ENCODE measurements around the gene MRPL34. TPM values are rescaled to one million over a fixed set of nuclear protein-coding genes. Genes with fewer than 3 reads are reported as not detected.

MRPL34 gene
- total and polyA plus RNA-seq, 9 of the 15 experiments (the other 6 are each of a cell fraction or from before 2014, with no cell fraction given) = 11.5 to 256 (median 72.5) TPM

DNA sequence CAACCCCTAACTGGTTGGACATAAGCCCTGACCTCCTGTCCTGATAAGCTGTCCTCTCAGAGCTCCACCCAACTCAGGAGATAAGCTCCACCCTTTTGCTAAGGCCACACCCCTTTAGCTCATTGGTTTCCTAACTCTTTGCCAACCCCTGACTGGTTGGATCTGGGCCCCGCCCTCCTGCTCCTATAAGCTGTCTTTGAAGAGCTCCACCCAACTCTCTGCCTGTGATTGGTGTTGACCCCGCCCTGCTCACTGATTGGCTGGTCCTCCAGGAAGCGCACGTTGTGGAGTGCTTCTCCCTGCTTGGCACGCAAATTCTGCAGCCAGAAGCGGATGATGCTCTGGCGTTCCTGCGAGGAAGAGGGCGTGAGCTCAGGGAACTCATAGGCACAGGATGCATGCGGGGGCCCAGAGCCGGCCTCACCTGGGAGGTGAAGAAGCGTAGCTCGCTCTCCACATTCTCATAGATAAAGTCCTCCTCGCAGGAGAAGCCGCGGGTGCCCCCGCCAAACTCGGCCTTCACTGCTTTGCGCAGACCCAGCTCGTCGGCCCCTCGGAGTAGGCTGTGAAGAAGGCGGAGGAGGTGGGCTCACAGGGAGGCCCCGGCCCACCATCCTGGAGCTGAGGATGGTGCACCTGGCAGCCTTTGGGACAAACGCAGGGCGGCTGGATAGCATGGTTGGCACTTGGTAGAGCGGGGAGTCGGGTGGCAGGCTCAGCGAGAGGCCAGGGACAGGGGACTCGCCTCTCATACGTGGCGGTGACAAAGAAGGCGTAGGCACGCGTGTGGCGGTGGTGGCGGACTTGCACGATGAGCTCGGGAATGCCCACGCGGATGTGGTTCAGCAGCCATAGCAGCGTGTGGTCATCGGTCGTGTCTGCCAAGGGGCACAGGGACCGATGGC lies 27.3 kb downstream of the MRPL34 start (continued):
- TF ChIP-seq RBM14 (IDR thresholded peaks at IDR 0.05; ENCODE audit: borderline replicate concordance, insufficient read depth, low read depth, low read length) (no peak), NCOA2 (IDR thresholded peaks at IDR 0.05; ENCODE audit: partially characterized antibody in 2 of 2) (no peak), RBM39 (optimal IDR thresholded peaks at IDR 0.05; ENCODE audit: low read depth, low read length) (no peak), STAT5B (CRISPR knock-in tag; IDR thresholded peaks at IDR 0.05) (no peak), HNRNPL (IDR thresholded peaks at IDR 0.05; ENCODE audit: low read depth, low read length) (peak; percentile 71; the same call in 1 of the 2 replicates), RBFOX2 (IDR thresholded peaks at IDR 0.05; ENCODE audit: low read depth, low read length) (peak; percentile 19; the same call in 1 of the 2 replicates), CXXC5 (CRISPR knock-in tag; IDR thresholded peaks at IDR 0.05) (peak; percentile 48), RREB1 (CRISPR knock-in tag; IDR thresholded peaks at IDR 0.05) (0 out of 2 replicates have a peak, but pooled peaks have one; percentile 38), HNRNPH1 (optimal IDR thresholded peaks at IDR 0.05; ENCODE audit: low read depth, low read length) (no peak), GATAD2B (IDR thresholded peaks at IDR 0.05; ENCODE audit: borderline replicate concordance) (no peak), ARHGAP35 (IDR thresholded peaks at IDR 0.05; ENCODE audit: partially characterized antibody) (no peak)
- TF ChIP-seq, protein P1, sequence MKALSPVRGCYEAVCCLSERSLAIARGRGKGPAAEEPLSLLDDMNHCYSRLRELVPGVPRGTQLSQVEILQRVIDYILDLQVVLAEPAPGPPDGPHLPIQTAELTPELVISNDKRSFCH (CRISPR knock-in tag; IDR thresholded peaks at IDR 0.05) = no peak
- TF ChIP-seq, protein P1 (tag; IDR thresholded peaks at IDR 0.05) = 0 out of 2 replicates have a peak, but pooled peaks have one; percentile 39
- TF ChIP-seq, protein P2, sequence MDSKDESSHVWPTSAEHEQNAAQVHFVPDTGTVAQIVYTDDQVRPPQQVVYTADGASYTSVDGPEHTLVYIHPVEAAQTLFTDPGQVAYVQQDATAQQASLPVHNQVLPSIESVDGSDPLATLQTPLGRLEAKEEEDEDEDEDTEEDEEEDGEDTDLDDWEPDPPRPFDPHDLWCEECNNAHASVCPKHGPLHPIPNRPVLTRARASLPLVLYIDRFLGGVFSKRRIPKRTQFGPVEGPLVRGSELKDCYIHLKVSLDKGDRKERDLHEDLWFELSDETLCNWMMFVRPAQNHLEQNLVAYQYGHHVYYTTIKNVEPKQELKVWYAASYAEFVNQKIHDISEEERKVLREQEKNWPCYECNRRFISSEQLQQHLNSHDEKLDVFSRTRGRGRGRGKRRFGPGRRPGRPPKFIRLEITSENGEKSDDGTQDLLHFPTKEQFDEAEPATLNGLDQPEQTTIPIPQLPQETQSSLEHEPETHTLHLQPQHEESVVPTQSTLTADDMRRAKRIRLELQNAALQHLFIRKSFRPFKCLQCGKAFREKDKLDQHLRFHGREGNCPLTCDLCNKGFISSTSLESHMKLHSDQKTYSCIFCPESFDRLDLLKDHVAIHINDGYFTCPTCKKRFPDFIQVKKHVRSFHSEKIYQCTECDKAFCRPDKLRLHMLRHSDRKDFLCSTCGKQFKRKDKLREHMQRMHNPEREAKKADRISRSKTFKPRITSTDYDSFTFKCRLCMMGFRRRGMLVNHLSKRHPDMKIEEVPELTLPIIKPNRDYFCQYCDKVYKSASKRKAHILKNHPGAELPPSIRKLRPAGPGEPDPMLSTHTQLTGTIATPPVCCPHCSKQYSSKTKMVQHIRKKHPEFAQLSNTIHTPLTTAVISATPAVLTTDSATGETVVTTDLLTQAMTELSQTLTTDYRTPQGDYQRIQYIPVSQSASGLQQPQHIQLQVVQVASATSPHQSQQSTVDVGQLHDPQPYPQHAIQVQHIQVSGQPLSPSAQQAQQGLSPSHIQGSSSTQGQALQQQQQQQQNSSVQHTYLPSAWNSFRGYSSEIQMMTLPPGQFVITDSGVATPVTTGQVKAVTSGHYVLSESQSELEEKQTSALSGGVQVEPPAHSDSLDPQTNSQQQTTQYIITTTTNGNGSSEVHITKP (IDR thresholded peaks at IDR 0.05; ENCODE audit: partially characterized antibody) = no peak
- TF ChIP-seq, protein P3, sequence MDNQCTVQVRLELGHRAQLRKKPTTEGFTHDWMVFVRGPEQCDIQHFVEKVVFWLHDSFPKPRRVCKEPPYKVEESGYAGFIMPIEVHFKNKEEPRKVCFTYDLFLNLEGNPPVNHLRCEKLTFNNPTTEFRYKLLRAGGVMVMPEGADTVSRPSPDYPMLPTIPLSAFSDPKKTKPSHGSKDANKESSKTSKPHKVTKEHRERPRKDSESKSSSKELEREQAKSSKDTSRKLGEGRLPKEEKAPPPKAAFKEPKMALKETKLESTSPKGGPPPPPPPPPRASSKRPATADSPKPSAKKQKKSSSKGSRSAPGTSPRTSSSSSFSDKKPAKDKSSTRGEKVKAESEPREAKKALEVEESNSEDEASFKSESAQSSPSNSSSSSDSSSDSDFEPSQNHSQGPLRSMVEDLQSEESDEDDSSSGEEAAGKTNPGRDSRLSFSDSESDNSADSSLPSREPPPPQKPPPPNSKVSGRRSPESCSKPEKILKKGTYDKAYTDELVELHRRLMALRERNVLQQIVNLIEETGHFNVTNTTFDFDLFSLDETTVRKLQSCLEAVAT (IDR thresholded peaks at IDR 0.05) = peak in 1 of 2 experiments; percentile 16; a peak in 1 of 4 replicates

Data from K562 (cell line).